A673 (cell line): ENCODE results near the gene C1QTNF4. TPM values are rescaled to one million over a fixed set of nuclear protein-coding genes. Genes with fewer than 3 reads are reported as not detected.
A peak's percentile ranks its signal among the peaks of the same experiment; 100 is the strongest.
"Not testable (repeated sequence)": the region's sequence is repeated elsewhere in the genome, so short reads cannot be mapped to it uniquely, and the experiment has no call there.

Experiments used
- Bru-seq: library from RNA; stranded (reverse); fragments of 400-500 nt; gene quantifications from one replicate; lab custom pipeline; 2021; lab: Mats Ljungman, UMichigan
- BruChase-seq, 2 experiments: library from RNA; stranded (reverse); fragments of 400-500 nt; gene quantifications; one replicate each; lab custom pipeline; 2021; lab: Mats Ljungman, UMichigan
- BruUV-seq: library from RNA; stranded (reverse); fragments of 400-500 nt; replicated peaks from 2 replicates; lab custom pipeline; 2021; lab: Mats Ljungman, UMichigan
- CTCF ChIA-PET: fragments of 300-600 bp; sonication (Branson Sonifier 250); formaldehyde crosslinking; loops from one replicate; lab custom pipeline; 2022; ENCODE audit warnings: antibody characterized with exemption; lab: Charles Lee
- POLR2A ChIA-PET: fragments of 300-600 bp; sonication (Branson Sonifier 250); formaldehyde crosslinking; loops from one replicate; lab custom pipeline; 2022; ENCODE audit warnings: antibody characterized with exemption; ENCODE audit not compliant: low non-redundant PET; lab: Charles Lee
- DNase-seq: peaks from one replicate; pipeline ENCODE4 v3.0.0-alpha.2; 2015; ENCODE audit warnings: low spot score
- H3K27ac ChIP-seq: fragments of 200-600 bp; sonication (generic); 2 replicates; pipeline ENCODE4 v1.5.1; 2016; ENCODE audit warnings: mixed run types, low read depth, mild to moderate bottlenecking, mixed read lengths, antibody characterized with exemption, low read length; ENCODE audit not compliant: poor library complexity, severe bottlenecking
- H3K27me3 ChIP-seq: fragments of 200-600 bp; sonication (generic); replicated peaks from 2 replicates; pipeline ENCODE4 v1.6.1; 2017; ENCODE audit warnings: mixed run types, low read depth, mild to moderate bottlenecking, mixed read lengths, antibody characterized with exemption, low read length; ENCODE audit not compliant: insufficient read depth, poor library complexity
- H3K36me3 ChIP-seq: fragments of 200-600 bp; sonication (generic); 2 replicates; pipeline ENCODE4 v1.6.1; 2016; ENCODE audit warnings: mixed run types, mild to moderate bottlenecking, mixed read lengths, antibody characterized with exemption, low read length; ENCODE audit not compliant: insufficient read depth, poor library complexity, severe bottlenecking
- H3K4me1 ChIP-seq: fragments of 200-600 bp; sonication (generic); 2 replicates; pipeline ENCODE4 v1.6.1; 2017; ENCODE audit warnings: mixed run types, mild to moderate bottlenecking, mixed read lengths, antibody characterized with exemption, low read length; ENCODE audit not compliant: insufficient read depth, poor library complexity, severe bottlenecking
- H3K4me3 ChIP-seq: fragments of 200-600 bp; sonication (generic); 2 replicates; pipeline ENCODE4 v1.5.1; 2016; ENCODE audit warnings: low read depth, mixed run types, mild to moderate bottlenecking, mixed read lengths, low read length; ENCODE audit not compliant: poor library complexity, severe bottlenecking
- H3K9me3 ChIP-seq: fragments of 200-600 bp; sonication (generic); 2 replicates; pipeline ENCODE4 v1.6.1; 2016; ENCODE audit warnings: mixed run types, low read depth, mild to moderate bottlenecking, mixed read lengths, antibody characterized with exemption, low read length; ENCODE audit not compliant: poor library complexity, severe bottlenecking
- EZH2 ChIP-seq: fragments of 200-600 bp; sonication (generic); IDR thresholded peaks from 2 replicates; pipeline ENCODE4 v1.6.1; 2017; ENCODE audit warnings: borderline replicate concordance, low read depth, mild to moderate bottlenecking, mixed read lengths, antibody characterized with exemption, low read length; ENCODE audit not compliant: poor library complexity, severe bottlenecking
- intact Hi-C: fragments of 100-400 bp; cut with micrococcal nuclease; formaldehyde crosslinking; loops from one replicate; pipeline ENCODE4 v1.10.0; 2022; ENCODE audit not compliant: unreplicated experiment
- long read RNA-seq: library from polyadenylated mRNA; stranded (forward); transcript quantifications from one replicate; pipeline ENCODE4 v2.0.0, GENCODE V29; 2022
- total RNA-seq: library from RNA; stranded (reverse); gene quantifications from 2 replicates; pipeline ENCODE4 v1.2.3, GENCODE V29; 2021
- TF ChIP-seq, protein P1 (sequence below): fragments of 300-800, 200-600 bp; sonication (generic); conservative IDR thresholded peaks from 2 replicates; pipeline ENCODE4 v1.5.1; 2017; ENCODE audit warnings: low read depth, mild to moderate bottlenecking, antibody characterized with exemption, low read length, moderate library complexity, mixed read lengths

Gene C1QTNF4
- total RNA-seq, result 0.31 and 0.41 TPM in 2 replicates
- percentile 29 among the genes with signal in this experiment for Bru-seq, nascent RNA
- percentile 36 among the genes with signal in this experiment for BruChase-seq, experiment 1, labeled RNA remaining after a 2-hour chase
- percentile 43 among the genes with signal in this experiment for BruChase-seq, experiment 2, labeled RNA remaining after a 6-hour chase
- long read RNA-seq, result 0 reads

DNA sequence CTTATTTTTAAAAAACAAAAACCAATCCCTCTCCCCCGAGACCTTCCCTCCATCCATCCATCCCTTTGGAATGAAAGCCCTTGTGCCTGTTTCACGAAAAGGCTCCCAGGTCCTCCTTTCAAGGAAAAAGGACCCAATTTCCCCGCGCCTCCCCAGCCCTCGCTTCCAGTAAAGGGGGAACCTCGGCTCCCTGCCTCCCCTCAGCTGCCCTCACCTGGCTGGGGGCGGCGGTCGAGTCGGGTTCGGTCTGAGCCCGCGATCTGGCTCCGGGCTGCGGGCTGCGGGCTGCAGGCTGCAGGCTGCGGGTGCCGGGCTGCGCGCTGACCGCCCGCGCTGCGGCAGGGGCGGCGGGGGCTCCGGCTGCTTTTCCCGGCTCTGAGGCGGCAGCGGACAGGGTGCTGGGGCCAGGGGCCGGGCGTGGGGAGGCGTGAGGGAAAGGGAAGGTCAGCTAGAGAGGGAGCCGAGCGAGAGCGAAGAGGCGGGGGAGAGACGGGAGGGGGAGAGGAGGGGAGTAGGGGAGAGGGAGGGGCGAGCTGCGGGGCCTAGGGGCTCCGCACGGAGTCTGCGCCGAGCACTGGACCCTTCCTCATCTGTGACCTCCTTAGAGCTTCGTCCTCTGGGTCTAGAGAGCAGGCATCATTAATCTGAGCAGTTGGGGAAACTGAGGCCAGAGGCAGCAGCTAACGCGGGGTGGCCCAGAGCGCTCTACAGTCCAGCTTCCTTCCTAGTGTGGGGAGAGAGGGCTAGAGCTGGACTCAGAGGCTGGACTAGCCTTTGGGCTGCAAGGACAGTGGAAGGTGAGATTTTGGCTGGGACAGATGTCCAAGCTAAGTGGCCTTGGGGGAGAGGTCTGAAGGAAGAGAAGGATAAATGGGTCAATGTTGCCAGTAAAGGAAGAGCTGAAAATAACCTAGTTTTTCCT lies at the start of gene C1QTNF4:
Gene C1QTNF4, minus strand, starts transcription at position 478 of the 922 bp plus-strand sequence. CDS start 3,601 bp downstream, outside the sequence.
- BruUV-seq, result no TSS peak
- Histone ChIP-seq H3K9me3 (no peaks in the 10 kb centered on the region), H3K4me1 (peaks cover 3% of the 10 kb centered on the region), H3K36me3 (no peaks in the 10 kb centered on the region), H3K27me3 (peaks cover 32% of the 10 kb centered on the region), H3K27ac (no peak within 1 kb of the TSS), H3K4me3 (peak within 1 kb of the TSS; percentile 51)
- CTCF ChIA-PET, result no interaction called here
- POLR2A ChIA-PET, result interaction anchor here (0.6 kb wide), 1 partner anchor 58 kb away, joined by 9 read pairs; no protein-coding TSS in a partner anchor
- TF ChIP-seq, protein P1, sequence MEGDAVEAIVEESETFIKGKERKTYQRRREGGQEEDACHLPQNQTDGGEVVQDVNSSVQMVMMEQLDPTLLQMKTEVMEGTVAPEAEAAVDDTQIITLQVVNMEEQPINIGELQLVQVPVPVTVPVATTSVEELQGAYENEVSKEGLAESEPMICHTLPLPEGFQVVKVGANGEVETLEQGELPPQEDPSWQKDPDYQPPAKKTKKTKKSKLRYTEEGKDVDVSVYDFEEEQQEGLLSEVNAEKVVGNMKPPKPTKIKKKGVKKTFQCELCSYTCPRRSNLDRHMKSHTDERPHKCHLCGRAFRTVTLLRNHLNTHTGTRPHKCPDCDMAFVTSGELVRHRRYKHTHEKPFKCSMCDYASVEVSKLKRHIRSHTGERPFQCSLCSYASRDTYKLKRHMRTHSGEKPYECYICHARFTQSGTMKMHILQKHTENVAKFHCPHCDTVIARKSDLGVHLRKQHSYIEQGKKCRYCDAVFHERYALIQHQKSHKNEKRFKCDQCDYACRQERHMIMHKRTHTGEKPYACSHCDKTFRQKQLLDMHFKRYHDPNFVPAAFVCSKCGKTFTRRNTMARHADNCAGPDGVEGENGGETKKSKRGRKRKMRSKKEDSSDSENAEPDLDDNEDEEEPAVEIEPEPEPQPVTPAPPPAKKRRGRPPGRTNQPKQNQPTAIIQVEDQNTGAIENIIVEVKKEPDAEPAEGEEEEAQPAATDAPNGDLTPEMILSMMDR, result no peak
- peak; percentile 96 for TF ChIP-seq EZH2
- DNase-seq, result no peak
- intact Hi-C loops, result no loop called here

DNA sequence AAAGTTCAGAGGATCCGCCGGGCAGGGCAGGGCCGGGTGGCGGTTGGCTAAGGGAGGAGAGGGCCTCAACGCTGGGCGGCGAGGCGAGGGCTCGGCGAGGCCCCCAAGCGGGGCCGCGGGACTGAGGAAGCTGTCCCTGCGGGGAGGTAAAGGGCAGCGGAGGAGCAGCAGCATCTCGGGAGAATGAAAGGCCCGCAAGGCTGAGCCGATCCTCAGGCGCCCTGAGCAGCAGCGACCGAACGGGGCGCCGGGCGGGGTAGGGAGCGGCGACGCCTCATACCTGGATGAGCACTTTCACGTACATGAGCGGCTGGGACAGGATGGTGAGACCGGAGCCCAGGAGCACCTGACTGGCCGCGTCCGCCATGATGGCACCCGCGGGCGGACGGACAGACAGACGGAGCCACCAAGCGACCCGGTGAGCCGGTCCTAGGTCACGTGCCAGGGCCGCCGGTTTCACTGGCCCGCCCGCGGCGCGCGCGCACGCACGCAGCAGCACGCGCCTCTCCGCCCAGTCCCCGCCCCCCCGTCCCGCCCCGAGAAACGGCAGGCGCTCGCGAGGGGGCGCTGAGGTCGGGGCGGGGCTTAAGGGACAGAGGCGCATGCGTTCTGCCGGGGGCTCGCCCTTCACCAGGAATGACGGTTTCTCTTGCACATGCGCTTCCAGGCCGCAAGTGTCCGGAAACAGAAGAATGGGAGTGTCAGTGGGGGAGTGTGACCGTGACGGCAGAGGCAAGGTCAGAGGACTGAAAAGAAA lies 48.1 kb upstream of the C1QTNF4 start, which contains the start of gene MTCH2:
Gene MTCH2, minus strand, starts transcription at position 461 of the 757 bp plus-strand sequence. Its CDS starts 94 bp downstream, at position 367.
- DNase-seq, result peak; percentile 100
- no peaks in the 10 kb centered on the region for H3K9me3 ChIP-seq
- ChIA-PET CTCF (no interaction called here), POLR2A (no interaction called here)
- intact Hi-C loops, result loop anchor here (2.0 to 10.0 kb wide), 3 partner anchors 57 to 205 kb away; partner anchors contain the start of genes AGBL2, FAM180B and NUP160
- no peaks in the 10 kb centered on the region for H3K27me3 ChIP-seq
- H3K27ac ChIP-seq, result peak within 1 kb of the TSS; percentile 79
- H3K36me3 ChIP-seq, result peaks cover 23% of the 10 kb centered on the region
- peaks cover 15% of the 10 kb centered on the region for H3K4me1 ChIP-seq
- peak within 1 kb of the TSS; percentile 70 for H3K4me3 ChIP-seq
- no peak for TF ChIP-seq EZH2
- TF ChIP-seq, protein P1, result peak; percentile 52; the same call in 1 of the 2 replicates
- no TSS peak for BruUV-seq

DNA sequence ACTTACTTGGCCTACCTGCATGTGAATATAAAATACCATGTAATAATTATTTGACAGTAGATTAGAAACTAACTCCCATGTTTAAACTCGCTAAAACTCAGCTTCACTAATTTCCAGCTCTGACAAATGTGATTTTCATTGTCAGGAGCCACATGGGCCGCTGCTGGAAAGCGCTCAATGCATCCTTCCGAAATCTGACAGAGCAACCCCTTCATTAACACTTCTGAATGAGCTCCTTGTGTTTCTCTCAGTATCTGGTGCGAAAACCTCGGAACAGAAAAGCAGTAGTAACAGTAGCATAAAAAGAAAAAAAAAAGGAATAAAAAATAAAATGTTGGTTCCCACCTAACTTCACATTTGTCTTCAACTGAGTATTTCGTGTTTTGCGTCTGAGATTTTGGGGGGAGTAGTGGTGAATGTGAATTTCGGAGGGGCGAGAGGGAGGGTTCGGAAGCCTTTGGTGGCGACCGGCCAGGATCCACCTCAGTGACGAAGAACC lies 47.4 kb upstream of the C1QTNF4 start:
- peak overlapping the region; percentile 70 for H3K4me3 ChIP-seq
- POLR2A ChIA-PET, result interaction anchor here (0.6 kb wide), 1 partner anchor 176 kb away, joined by 5 read pairs; no protein-coding TSS in a partner anchor
- DNase-seq, result peak; percentile 49
- TSS peak; percentile 81 for BruUV-seq
- CTCF ChIA-PET, result no interaction called here
- intact Hi-C loops, result loop anchor here (2.0 to 10.0 kb wide), 3 partner anchors 57 to 206 kb away; partner anchors contain the start of genes AGBL2, FAM180B and NUP160
- H3K4me1 ChIP-seq, result peaks cover 15% of the 10 kb centered on the region
- peaks cover 26% of the 10 kb centered on the region for H3K36me3 ChIP-seq
- H3K27me3 ChIP-seq, result no peaks in the 10 kb centered on the region
- H3K27ac ChIP-seq, result peak overlapping the region; percentile 79
- no peaks in the 10 kb centered on the region for H3K9me3 ChIP-seq
- TF ChIP-seq, protein P1, result no peak
- no peak for TF ChIP-seq EZH2

DNA sequence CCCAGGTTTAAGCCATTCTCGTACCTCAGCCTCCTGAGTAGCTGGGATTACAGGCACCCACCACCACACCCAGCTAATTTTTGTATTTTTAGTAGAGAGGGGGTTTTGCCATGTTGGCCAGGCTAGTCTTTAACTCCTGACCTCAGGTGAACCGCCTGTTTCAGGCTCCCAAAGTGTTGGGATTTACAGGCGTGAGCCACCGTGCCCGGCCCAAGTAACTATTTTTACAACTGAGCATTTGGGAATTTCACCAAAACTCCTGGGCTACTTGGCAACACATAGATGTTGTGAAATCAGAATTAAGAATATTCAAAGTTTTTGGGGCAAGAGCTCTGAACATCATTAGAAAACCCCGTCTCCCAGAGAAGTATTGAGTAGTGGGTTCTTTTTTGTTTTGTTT lies 46.3 kb upstream of the C1QTNF4 start:
- CTCF ChIA-PET, result interaction anchor here (0.6 kb wide), 1 partner anchor 87 kb away, joined by 4 read pairs; no protein-coding TSS in a partner anchor
- Histone ChIP-seq H3K36me3 (peaks cover 30% of the 10 kb centered on the region), H3K27ac (peak overlapping the region; percentile 79), H3K4me1 (peaks cover 15% of the 10 kb centered on the region)
- H3K27me3 ChIP-seq, DNase-seq, H3K4me3 ChIP-seq, POLR2A ChIA-PET, BruUV-seq, H3K9me3 ChIP-seq: not testable (repeated sequence)
- intact Hi-C loops, result loop anchor here (5.0 to 10.0 kb wide), 2 partner anchors 56 to 207 kb away; partner anchors contain the start of genes FAM180B and NUP160
